Eye (tissue), 1 donor: ENCODE results near the gene FAU.
A peak's percentile ranks its signal among the peaks of the same experiment; 100 is the strongest.

ENCODE experiments used
- DNase-seq: peaks from one replicate; pipeline ENCODE4 v3.0.0-alpha.2; 2015

The FAU gene

DNA sequence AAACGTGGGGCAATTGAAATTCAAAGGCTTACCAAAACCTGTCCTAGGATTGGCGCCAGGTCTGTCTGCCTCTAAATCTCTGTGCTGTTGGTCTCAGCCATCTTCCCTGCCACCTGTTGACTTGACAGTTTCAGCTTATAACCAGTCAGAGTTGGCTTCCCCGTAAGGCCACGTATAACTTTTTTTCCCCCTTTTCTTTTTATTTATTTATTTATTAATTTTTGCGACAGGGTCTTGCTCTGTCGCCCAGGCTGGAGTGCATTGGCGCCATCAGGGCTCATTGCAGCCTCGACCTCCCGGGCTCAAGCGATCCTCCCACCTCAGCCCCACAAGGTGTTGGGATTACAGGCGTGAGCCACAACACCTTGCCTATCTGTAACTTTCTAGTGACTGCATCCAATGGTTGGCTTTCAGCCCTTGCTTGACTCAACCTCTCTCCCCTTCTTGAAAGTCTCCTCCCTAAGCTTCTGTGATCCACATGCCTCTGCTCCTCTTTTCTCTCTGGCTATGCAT is 13.8 kb upstream of the FAU start:
- DNase-seq = no peak

DNA sequence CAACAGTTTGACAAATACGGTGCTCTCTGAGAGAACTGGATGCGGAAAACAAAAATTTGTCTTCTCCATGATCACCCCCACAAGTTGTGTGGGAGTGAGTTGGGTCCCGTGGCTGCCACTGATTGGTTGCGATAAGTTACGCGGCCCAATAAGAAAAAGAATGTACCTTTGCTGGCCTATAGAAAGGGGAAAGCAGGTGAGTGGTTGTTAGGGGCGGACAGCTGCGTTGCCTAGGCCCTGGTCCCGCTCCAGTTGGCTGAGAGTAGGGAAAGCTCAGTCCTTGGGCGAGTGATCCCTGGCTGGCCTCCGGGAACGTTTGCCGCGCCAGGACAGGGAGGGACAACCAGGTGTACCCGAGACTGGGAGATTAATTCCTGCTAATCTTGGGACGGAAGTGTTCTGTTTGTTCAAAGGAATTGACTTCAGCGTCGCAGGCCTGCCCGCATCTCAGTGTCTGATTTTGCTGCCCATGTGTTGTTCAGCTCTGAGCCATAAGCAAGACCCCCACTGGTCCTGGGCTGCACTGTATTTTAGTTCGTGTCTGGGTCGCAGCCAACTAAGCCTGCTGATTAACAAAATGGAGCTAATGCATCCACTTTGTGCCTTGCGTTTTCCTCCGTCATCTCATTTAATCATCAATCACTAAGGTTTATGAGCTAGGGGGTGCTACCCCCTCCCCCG is 13.2 kb upstream of the FAU start:
- DNase-seq = no peak

DNA sequence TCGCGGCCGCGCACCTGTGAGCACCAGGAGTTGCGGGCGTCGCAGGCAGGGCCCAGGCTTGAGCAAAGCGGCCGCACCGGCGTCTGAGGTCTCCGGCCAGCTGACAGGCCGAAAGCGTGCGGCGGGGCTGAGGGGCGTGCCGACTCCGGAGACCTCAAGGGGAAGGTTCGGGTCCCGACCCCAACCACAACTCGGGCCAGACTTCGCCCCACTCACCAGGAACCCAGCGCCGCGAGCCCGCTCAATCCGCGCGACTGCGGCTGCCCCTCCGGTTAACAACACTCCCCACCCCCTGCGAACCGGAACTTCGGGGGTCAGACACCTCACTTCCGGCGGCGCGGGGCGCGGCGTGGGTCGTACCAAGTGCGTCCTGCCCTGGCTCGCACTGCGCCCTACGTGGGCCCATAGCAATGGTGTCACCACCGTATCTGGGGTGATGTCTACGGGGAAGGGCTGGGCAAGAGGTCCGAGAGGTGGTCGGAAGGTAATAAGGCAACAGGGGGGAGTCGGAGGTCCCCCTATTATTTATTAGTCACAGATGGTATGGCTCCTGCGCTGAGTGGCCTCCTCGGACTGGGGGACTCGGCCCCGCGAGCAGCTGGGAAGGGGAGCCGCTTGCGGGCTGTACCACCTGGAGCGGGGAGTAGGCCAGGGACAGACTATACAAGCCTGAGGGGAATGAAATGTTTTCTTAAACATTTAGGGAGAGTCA is 12.5 kb upstream of the FAU start, which contains the start of gene SYVN1:
Gene SYVN1 (minus strand): TSS at position 280 of the 712 bp plus-strand sequence. CDS start 918 bp downstream, outside the sequence.
- peak; percentile 98 for DNase-seq

DNA sequence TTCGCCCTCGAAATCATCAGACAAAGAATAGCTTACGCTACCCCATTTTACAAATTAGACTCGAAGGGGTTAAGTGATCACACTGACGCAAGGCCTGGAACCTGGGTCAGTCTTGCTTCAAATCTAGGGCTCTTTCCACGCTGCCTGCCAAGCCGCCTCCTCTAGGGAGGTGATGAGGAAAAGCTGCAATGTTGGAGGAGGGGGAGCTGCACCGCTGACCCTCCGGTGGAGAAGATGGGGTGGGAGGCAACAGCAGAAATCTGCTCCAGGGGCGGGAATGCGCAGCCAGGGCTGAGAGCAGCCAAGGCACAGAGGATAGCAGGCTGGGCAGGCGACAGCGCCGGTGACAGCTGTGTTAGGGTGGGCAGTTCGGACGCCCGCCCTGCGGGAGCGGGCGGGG is 11.8 kb upstream of the FAU start:
- no peak for DNase-seq

DNA sequence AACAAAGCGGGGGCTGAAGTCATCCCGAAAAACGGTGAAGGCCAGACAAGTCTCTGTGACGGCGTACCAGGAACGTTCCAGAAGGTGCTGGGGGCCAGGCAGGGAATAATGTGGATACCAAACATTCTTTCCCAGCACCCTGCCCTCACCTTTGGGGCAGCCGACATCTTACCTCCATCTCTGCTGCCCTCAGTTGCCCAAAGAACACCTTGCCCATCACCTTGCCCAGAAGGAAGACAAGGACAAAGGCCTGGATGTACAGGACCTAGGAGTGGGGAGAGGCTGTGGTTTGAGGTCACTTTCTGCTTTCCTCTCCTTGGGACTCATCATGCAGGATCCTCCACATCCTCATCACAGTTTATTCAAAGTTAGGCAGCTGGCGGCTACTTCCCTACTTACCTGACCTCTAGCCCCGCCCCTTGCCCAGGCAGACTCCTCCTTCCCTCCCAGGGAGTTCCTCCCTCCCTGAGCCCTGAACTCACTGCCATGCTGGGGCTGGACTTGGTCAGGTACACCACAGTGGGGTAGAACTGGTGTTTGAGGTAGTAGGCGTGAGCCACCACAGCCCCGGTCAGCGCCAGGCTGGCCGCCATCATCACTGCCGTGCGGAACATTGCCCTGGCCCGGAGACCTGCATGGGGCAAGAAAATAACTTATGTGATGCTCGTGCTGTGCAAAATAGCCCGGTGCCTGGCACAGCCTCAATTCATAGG is 11.2 kb upstream of the FAU start:
- no peak for DNase-seq

DNA sequence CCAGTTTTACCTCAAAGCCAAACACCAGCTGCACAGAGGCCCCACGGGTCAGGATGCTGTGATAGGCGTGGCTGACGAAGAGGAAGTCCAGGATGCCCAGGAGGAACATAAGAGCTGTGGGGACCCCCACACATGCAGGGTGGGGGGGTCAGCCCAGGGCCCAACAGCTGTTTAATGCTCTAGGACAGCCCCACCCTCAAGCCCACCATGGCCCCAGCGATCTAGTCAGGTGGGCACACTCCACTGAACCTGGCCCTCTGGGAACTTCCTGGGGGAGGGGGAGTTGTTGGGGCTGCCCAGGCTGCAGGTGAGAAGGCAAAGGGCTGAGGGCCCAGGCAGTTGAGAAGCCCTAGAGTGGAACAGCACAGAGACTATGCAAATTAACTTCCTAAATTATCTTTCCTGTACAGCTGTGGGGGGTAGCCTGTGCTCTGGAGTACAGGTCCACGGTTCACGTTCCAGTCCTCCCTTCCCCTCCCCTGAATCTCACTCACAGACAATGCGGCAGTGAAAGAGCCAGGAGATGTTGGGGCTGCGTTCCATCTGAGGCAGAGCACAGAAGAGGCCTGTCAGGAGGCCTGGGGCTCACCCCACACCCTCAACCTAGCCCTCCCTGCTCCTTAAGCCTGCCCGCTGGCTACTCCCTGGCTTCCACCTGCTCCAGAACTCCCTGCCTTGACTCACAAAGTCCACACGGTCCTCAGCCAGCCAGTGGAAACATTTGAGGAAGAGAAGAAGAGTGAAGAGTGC is 10.5 kb upstream of the FAU start:
- no peak for DNase-seq

DNA sequence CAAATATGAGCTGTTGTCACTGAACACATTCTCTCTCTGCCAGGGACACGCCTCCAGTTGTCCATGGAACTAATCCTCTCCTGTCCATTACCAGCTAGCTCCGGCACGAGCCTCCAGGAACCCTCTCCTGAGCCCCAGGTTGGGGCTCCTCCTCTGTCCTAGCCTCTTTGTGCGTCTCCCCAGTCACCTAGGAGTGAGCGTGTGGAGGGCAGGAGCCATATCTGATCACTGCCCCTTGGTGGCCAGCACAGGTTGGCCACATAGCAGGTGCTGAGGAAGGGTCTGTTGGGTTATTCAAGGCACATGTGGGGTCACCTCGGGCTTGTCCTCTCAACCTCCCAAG is 9.9 kb upstream of the FAU start:
- no peak for DNase-seq

DNA sequence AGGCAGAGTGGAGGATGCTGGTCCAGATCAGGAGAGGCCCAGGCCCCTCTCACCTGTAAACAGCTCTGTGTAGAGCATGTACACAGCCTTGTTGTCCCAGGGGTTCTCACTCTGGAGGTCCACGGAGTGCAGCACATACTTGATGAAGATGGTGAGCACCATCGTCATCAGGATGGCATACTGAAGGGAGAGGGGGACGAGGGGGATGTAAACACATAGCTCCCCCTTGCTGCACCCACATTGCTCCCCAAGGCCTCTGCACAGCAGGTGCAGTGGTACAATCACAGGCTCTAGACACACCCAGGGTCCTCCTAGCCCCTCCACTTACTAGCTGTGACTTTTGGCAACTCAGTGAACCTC is 9.5 kb upstream of the FAU start:
- DNase-seq = no peak

DNA sequence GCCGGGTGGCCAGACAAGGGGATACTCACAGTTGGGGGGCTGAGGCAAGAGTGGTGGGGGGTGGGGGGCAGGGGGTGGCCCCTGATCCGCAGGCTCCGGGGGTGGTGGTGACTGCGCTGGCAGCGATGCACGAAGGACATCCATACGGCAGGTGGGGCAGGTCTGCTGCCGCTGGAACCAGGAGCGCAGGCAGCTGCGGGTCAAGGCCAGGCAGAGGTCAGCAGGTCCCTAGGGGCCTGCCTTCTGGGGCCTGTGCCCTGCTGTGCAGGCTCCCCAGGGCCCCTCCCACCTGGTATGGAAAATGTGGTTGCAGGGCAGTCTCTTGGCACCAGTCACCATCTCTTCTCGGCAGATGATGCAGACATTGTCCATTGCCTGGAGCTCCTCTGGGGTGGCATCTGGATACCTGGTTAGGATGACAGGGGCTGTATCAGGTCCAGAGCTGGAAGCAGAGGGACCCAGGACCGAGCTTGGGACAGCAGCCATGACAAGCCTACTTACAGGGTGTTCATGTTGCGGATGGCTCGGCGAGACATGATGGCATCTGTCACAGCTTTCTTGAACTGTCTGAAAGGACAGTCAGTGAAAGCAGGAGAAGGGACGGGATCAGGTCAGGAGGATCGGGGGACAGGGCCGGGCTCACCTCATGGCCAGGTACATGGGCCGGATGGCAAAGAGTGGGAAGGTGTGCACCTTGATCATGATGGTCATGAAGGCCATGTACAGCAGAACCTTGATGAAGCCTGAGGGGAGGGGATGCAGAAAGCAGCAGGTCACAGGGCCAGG is 8.9 kb upstream of the FAU start:
- no peak for DNase-seq

DNA sequence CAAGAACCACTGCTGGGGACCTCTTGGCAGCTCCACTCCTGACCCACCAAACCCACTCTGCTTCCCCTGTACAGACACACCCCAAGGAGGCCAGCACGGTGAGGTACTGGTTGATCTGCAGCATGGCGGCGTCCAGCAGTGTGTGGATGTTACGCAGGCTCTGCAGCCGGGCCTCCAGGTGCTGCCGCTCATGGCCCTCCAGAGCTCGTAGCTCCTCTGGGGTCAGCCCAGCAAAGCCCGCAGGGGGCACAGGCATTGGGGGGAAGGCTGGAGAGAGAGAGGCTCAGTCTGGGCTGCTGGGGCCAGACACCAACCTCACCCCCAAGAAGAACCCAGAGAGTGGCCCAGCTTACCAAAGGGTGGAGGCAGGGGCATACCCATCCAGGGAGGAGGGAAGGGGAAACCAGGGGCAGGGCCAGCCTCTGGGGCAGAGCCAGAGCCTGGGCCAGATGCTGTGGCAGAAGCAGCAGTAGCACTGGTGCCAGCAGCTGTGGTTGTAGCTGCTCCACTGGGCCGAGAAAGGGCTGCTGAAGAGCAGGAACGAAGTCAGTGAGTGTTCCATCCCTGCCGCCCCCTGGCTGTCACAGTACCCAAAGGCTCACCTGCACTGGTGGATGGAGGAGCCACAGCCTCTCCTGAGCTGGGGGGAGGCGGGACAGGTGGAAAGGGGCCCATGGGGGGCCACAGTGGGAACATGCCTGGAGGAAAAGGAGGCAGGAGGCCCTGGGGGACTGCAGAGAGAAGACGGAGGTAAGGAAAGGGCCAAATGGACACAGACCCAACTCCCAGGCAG is 7.9 kb upstream of the FAU start:
- no peak for DNase-seq

DNA sequence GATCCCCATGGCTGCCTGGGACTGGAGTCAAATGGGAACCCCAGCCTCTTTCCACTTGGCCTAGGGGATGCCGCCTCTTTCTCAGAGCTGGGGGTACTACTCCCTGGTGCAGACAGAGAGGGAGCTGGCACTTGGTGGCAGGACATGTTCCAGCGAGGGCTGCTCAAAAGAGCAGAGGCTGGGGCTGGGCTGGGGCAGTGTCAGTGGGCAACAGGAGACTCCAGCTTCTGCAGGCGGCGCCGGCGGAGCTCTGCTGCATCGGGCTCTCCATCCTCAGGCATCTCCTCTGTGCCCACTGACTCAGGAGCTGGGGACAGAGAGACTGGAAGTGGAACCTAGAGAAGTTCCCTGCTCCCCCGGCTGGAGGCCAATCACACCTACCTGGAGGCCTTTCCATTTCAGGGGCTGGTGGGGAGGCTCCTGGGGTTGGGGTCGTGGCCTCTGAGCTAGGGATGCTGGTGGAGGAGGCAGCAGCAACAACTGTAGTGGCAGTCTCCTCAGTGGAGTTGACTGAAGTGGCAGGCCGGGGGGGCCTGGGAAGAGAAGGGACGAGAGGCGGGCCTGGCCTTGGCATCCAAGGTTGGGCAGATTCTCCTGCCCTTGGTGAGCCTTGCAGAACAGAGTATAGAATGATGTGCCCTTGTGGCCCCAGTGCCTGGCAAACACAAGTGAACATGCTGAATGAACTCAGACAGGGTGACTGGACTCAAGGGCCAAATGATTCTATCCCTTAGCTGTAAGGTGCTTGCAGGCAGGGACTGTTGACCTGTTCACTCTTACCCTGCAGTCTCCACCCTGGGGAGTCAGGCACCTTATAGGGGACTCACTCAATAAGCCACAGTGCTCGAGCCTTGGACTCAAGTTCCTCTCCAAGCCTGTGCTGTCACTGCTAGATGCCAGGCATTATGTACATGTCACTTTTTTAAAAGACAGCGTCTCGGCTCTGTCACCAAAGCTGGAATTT is 6.5 kb upstream of the FAU start:
- DNase-seq = no peak

DNA sequence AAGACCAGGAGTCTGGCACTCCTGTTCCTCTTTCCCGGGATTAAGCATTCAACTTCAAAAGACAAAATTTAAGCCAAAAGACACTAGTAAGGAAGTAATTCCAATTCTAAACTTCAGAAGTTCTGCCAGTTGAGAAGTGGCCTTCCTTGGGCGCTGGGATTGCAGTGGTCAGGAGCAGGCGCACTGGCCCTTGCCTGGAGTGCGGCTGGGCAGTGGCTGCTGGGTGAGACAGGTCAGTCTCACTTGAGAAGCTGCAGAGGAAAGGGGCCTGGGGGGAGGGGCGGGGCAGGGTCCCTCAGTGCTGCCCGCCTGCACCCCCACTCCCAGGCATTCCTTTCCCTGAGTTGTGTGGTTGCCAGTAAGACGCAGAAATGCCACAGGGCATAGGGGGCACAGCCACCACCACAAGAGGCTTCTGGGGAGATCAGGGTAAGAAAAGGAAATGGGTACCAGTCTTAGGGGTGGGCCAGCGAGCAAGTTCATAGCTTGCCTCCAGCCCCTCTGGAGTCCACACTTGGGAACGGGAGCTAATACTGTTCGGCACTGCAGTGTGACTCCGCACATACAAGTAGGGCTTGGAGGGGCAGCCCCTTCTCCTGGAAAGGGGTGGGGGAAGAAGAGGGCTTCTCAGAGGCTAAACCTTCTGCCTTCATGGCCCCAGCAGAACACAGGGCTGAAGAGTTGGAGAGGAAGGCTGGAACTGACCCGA is 5.7 kb upstream of the FAU start:
- DNase-seq = no peak

DNA sequence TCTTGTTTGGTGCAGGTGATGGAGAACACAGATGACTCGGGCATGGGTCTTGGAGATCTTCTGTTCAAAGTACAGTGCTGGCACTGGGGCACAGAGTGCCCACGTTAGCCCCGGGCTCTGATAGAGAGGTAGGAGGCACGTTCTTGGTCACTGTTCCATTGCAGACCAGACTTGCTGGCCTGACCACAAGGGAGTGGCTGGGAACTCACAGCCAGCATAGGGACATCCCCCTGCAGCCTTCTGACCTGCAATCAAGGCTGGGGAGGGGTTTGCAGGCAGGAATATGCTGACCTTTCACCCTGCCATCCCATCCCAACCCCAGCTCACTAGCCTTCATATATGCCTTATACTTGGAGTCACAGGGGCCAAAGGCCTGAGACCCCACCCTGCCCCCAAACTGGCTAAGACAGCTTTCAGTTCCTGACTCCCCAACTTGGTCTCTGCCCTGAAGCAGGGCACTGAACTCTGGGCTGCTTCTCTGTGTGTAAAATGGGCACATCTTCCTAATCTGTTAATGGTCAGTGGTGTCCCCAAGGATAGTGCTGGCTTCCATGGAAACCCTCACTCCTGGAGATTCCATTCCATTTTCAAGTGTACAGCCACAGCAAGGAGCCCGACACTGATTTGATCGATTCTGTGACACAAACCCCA is 4.8 kb upstream of the FAU start:
- no peak for DNase-seq

DNA sequence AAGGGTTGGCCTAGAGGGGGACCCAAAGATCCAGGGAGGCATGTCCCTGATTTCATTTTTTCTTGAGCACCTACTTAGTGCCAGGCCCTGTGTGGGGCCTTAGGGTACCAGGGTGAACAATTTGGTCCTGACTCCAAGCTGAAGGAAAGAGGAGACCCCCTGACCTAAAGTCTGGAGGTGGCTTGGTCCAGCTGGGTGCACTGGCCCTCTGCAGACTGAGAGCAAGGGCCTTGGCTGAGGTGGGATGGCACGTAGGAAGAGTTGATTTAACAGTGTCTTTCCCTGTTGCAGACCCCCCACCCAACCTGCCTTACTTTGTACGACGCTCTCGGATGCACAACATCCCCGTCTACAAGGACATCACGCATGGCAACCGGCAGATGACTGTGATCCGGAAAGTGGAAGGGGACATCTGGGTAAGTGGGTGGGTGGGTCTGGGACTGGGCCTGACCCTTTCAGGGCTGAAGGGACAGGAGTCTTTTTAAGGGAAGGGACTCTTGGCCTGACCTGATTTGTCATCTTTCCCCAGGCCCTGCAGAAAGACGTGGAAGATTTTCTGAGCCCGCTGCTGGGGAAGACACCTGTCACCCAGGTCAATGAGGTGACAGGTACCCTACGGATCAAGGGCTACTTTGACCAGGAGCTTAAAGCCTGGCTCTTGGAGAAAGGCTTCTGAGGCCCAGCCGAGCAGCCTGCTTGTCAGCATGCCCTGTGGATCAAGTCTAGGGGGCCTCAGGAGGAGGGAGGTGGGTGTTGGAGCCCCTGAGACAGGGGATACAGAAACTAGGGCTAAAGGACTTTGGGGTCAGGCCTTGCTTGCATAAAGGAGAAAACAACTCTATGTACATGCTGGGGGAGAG is 3.5 kb upstream of the FAU start:
- DNase-seq = no peak

DNA sequence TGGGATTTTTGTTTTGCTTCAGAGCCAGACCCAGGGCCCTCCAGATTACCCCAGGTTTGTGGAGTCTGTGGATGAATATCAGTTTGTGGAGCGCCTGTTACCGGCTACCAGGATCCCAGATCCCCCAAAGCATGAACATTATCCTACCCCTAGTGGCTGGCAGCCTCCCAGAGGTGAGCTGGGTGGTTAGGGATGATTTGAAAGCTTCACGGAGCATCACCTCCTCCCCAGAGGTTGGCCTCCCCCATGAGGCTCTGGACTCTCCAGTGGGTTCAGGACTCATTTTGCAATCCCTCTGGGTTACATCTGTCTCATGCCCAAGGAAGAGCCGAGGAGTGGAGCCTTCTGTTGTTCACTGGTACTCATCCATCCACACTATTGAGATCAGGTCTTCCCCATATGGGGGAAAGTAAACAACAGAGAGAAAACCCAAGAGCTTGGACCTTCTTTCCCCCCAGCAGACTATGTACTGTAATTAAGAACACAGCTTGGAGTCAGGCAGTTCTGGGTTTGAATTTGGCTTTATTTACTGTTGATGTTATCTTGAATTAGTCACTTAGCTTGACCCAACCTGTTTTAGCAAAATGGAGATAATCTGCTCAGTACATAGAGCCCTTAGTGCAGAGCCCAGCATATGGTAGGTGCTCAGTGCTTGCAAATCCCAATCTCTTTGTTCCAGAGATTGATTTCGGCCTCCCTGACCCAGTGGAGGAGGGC is 2.7 kb upstream of the FAU start:
- no peak for DNase-seq

DNA sequence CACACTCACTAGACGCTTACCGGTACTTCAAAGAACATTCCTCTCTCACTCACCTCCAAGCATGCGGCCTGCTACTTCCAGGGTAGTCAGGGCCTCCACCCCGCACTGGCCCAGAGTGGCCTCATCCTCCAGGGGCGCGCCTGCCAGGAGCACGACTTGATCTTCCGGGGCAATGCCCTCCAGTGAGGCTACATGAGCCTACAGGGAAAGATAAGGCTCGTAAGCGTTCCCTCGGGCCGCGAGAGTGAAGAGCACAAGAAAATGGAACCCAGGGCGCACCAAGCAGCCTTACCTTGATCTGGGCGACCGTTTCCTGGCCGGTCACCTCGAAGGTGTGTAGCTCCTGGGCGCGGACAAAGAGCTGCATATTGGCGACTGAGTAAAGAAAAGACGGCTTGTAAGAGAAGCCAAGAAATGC is 478 bp downstream of the FAU start:
- DNase-seq = peak; percentile 26

DNA sequence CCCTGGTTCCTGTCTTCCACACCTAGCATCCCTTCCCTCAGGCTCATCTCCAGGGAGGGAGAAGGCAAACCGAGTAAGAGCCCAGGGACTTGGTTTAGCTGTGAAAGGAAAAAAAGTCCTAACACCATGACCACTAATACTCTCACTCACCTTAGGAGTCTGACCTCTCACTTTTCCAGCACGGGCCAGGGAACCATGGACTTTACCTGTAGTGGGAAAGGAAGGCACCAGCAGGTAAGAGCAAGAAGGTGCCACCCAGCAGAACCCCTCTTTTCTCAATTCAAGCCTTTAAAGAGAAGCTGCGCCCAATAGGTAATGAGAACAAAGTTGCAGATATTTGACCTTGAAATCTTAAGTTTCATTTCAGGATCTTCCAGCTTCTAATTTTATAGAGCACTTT is 1.1 kb downstream of the FAU start:
- DNase-seq = no peak

DNA sequence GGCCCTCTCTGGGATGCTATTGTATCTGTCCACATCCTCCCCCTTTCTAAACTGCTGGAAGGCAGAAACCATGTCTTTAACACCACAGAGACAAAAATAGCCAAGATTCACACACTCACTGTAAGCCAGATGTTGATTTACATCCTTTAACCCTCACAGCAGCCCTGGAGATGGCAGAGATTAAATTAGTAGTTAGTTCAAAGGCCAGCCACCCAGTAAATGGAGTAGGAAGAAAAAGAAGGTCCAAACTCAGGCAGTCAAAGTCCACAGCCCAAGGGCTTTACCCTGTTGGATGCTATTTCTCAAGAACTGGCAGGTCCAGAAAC is 2.3 kb downstream of the FAU start:
- no peak for DNase-seq
